Activated CD4-positive, CD25-positive, alpha-beta regulatory T cell treated with anti-CD3 and anti-CD28 coated beads, Interleukin-2, amount 50 U/mL, for 72 hours (primary cell): ENCODE results near the gene KDM4D.
"Not testable (repeated sequence)": the region's sequence is repeated elsewhere in the genome, so short reads cannot be mapped to it uniquely, and the experiment has no call there.

Experiments used
- DNase-seq: peaks from one replicate; pipeline ENCODE4 v3.0.0; 2021

The KDM4D gene

DNA sequence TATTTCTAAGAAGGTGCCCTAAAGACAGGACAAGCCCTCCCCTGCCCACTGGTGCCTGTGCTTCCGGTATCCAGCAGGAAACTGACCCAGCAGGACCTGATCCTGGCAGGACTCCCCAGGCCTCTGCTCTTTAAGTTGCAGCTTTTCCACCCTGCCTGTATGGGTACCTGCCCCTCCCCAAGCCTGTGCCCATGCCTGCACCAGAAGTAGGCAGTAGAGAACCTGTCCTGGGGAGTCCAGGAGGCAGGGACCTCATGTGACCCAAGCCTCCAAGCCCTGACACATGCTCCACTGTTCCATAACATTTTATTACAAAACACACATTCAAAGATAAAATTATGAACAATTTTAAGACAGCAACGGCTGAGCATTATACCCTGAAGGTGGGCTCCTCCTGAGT, 14.3 kb upstream of the KDM4D start:
- no peak for DNase-seq

DNA sequence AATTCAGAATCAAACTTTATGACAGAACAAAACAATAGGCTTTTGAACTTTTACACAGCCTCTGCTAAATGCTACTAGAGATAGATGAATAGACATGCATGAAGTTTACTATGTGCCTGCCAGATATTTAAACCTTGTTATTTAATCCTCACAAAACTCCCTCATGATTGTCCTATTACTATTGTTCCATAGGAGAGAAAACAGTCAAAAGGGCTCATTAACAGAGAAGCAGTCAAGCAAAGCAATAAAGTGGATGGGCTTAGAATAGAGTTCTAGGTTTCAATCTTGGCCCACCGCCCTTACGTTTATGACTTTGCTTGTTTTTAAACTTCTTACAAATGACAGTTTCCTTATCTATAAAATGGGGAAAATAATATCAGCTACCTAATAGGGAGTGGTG, 13.0 kb upstream of the KDM4D start:
- DNase-seq = no peak

GRCh38 chr11:94961255-94961654, 12.3 kb upstream of the KDM4D start:
- no peak for DNase-seq

GRCh38 chr11:94964934-94965333, 8.6 kb upstream of the KDM4D start:
- DNase-seq = no peak

- DNase-seq = no peak
These were observed 5.1 kb upstream of the KDM4D start for GRCh38 chr11:94968334-94968958.

GRCh38 chr11:94972700-94973098, 810 bp upstream of the KDM4D start:
- no peak for DNase-seq

DNA sequence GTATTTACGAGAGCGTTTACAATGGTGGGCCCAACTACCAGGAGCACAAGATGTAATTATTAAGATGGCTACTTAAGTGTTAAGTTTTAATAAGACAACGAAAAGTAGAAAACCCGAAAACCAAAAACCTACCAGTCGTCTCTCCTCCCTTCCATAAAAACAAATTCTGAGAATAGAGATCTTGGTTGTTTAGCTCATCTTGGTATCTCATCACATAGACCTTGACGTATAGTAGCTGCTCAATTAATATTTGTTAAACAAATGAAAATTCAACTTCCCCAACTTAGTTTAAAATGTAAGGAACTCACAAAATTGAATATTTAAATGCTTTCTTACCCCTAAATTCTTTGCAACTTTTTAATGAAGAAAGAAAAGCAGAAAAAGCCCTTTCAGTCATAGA, 669 bp downstream of the KDM4D start:
- no peak for DNase-seq

GRCh38 chr11:94975599-94975998, 2.1 kb downstream of the KDM4D start:
- DNase-seq = no peak

DNA sequence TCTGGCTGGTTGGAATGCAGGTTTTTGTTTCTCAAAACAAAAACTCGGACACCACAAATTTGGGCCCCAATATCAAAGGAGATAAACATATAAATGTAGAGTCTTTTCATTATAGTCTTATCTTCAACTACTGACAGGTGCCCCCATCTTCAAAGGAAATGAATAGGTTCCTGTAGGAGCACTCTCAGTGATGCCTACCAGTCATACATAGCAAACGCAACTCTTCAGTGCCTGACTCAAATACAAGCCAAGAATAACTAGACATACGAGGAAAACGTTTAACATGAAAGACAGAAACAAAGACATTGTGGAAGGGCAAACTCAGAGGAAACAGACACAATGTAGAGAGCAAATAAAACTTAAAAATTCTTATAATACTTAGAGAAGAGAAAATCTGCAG, 13.9 kb downstream of the KDM4D start:
- no peak for DNase-seq

GRCh38 chr11:94988748-94989147, 15.2 kb downstream of the KDM4D start:
- no peak for DNase-seq

- DNase-seq = no peak
These were observed 20.0 kb downstream of the KDM4D start for GRCh38 chr11:94993400-94993943.

- no peak for DNase-seq
These were observed 23.9 kb downstream of the KDM4D start for GRCh38 chr11:94997437-94997836.

DNA sequence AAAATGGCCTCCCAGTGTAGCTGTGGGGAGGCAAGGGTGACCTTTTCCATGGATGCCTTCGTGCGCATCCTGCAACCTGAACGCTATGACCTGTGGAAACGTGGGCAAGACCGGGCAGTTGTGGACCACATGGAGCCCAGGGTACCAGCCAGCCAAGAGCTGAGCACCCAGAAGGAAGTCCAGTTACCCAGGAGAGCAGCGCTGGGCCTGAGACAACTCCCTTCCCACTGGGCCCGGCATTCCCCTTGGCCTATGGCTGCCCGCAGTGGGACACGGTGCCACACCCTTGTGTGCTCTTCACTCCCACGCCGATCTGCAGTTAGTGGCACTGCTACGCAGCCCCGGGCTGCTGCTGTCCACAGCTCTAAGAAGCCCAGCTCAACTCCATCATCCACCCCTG, 24.8 kb downstream of the KDM4D start:
- DNase-seq = no peak

DNA sequence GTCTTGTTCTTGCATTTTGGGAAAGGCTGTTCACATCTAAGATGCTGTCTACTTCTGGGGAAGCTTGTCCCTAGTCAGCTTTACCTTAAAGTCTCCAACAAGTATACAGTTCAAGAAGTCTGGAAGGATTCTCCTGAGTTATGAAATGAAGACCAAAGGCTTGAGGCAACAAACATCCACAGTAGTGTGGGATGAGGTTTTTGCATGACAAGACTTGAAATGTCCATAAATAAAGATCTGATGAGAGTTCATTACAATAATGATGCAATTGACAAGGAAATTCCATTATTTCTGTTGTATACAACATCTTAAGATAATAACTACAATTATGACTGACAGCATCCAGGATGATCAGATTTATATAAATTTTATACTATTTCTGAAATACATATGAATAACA, 30.2 kb downstream of the KDM4D start:
- DNase-seq = no peak

- no peak for DNase-seq
These were observed 32.1 kb downstream of the KDM4D start for GRCh38 chr11:95005642-95006041.

GRCh38 chr11:95011376-95011775, 37.9 kb downstream of the KDM4D start:
- DNase-seq = no peak

- no peak for DNase-seq
These were observed 40.8 kb downstream of the KDM4D start for GRCh38 chr11:95014184-95014821.

DNA sequence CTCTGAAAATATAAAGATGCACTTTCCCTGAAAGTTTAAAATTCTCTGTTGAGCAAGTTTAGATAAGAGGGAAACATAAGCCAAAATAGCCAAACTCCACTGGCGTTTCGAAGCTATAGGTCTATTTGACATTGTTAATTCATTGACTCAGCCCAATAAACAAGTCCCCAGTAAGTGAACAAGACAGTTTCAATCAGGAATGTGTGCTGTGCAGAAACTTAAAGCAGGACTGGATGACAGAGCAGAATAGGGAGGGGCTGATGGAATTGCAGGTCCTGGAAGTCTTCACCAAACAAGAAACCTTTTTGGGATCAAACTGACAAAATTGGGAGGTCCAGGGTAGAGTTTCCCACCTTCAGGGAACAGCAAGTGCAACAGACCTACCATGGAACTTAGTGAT, 42.6 kb downstream of the KDM4D start:
- DNase-seq = no peak

DNA sequence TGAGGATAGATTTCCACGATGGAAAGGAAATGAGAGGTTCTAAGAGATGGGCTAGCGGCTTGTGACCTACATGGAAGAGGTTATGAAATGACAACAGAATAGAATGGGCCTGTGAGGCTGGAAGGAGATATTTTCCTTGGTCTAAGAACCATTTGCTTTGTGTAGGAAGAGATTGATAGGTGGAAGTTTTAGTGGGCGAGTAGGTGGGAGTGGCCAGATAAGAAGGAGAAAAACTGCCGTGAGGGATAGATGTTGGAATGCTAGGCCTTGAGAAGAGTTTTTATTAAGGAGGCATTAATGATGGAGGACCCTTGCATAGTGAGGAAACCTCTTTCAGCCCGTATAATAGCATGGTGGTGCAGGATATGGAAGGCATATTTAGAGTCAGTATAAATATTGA, 48.0 kb downstream of the KDM4D start:
- not testable (repeated sequence) for DNase-seq

- DNase-seq = no peak
These were observed 51.4 kb downstream of the KDM4D start, which contains the start of gene KDM4E for GRCh38 chr11:95024958-95025357. Gene KDM4E, plus strand, starts transcription at chr11:95025258. Its CDS starts 300 bp downstream, at chr11:95025558.

DNA sequence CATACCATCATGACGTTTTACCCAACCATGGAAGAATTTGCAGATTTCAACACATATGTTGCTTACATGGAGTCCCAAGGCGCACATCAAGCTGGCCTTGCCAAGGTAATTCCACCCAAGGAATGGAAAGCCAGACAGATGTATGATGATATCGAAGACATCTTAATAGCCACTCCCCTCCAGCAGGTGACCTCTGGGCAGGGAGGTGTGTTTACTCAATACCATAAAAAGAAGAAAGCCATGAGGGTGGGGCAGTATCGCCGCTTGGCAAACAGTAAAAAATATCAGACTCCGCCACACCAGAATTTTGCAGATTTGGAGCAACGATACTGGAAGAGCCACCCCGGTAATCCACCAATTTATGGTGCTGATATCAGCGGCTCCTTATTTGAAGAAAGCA, 52.1 kb downstream of the KDM4D start:
- not testable (repeated sequence) for DNase-seq

DNA sequence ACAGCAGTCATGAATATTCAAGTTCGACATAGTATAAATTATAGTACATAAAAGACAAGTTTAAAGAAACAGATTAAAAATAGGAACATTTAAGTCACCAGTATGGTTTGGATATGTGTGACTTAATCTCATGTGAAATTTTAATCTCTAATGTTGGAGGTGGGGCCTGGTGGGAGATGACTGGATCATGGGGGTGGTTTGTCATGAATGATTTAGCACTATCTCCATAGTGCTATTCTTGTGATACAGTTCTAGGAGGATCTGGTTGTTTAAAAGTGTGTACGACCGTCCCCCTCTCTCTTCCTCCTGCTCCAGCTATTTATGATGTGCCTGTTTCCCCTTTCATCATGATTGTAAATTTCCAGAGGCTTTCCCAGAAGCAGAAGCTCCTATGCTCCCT, 54.8 kb downstream of the KDM4D start:
- DNase-seq = no peak

GRCh38 chr11:95033051-95033450, 59.5 kb downstream of the KDM4D start:
- DNase-seq = no peak

DNA sequence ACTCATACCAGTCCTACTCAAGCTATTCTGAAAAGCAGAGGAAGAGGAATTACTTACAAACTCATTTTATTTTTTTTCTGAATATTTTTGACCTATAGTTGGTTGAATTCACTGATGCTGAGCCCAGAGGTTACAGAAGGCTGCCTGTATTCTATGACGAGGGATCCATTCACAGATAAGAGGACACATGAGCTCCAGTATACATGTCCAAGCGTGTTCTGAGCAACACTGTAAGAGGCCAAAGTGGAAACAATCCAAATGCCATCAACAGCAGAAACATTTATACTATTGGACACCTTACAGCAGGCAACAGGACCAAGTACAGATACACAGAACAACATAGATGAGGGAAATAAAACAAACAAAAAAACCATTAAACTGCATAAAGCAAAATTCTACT, 61.8 kb downstream of the KDM4D start:
- no peak for DNase-seq
